HepG2 (cell line): ENCODE measurements around the gene FBXL13. TPM values are rescaled to one million over a fixed set of nuclear protein-coding genes. Genes with fewer than 3 reads are reported as not detected.

Experiments
- HIVEP1 ChIP-seq: sonication (generic); formaldehyde crosslinking; IDR thresholded peaks from 2 replicates; pipeline ENCODE4 v1.4.0; 2020; ENCODE audit warnings: mild to moderate bottlenecking, missing genetic modification reagents
- MIXL1 ChIP-seq: IDR thresholded peaks from 2 replicates; pipeline ENCODE4 v1.6.1; 2016
- NCOA2 ChIP-seq: sonication (generic); formaldehyde crosslinking; IDR thresholded peaks from 2 replicates; pipeline ENCODE4 v1.8.0; 2022; ENCODE audit warnings: inconsistent platforms
- POGZ ChIP-seq: sonication (generic); formaldehyde crosslinking; IDR thresholded peaks from 2 replicates; pipeline ENCODE4 v1.4.0; 2020; ENCODE audit warnings: mild to moderate bottlenecking, missing genetic modification reagents
- RBAK ChIP-seq: sonication (generic); formaldehyde crosslinking; IDR thresholded peaks from 2 replicates; pipeline ENCODE4 v1.5.1; 2020; ENCODE audit warnings: mild to moderate bottlenecking, missing genetic modification reagents
- SALL1 ChIP-seq: sonication (generic); formaldehyde crosslinking; IDR thresholded peaks from 2 replicates; pipeline ENCODE4 v1.8.0; 2022; ENCODE audit warnings: mild to moderate bottlenecking, missing genetic modification reagents
- SAP130 ChIP-seq: IDR thresholded peaks from 2 replicates; pipeline ENCODE4 v1.6.1; 2016; ENCODE audit warnings: low read depth
- SP4 ChIP-seq: sonication (generic); formaldehyde crosslinking; IDR thresholded peaks from 2 replicates; pipeline ENCODE4 v1.8.1; 2023; ENCODE audit warnings: mild to moderate bottlenecking, missing genetic modification reagents
- TEAD3 ChIP-seq: optimal IDR thresholded peaks from 2 replicates; pipeline ENCODE3; 2016; ENCODE audit warnings: borderline replicate concordance
- YEATS2 ChIP-seq: sonication (generic); formaldehyde crosslinking; IDR thresholded peaks from 2 replicates; pipeline ENCODE4 v1.4.0; 2020; ENCODE audit warnings: missing genetic modification reagents, borderline replicate concordance
- ZFX ChIP-seq: sonication (generic); formaldehyde crosslinking; IDR thresholded peaks from 2 replicates; pipeline ENCODE4 v1.4.0; 2020; ENCODE audit warnings: mild to moderate bottlenecking, low read depth, missing genetic modification reagents, moderate library complexity
- ZFY ChIP-seq: sonication (generic); formaldehyde crosslinking; IDR thresholded peaks from 2 replicates; pipeline ENCODE4 v1.4.0; 2020; ENCODE audit warnings: missing genetic modification reagents
- ZNF431 ChIP-seq: sonication (generic); formaldehyde crosslinking; IDR thresholded peaks from 2 replicates; pipeline ENCODE4 v1.9.0; 2022; ENCODE audit warnings: missing genetic modification reagents, low read depth, mild to moderate bottlenecking, borderline replicate concordance
- ZNF501 ChIP-seq: sonication (generic); formaldehyde crosslinking; IDR thresholded peaks from 2 replicates; pipeline ENCODE4 v1.5.1; 2020; ENCODE audit warnings: mild to moderate bottlenecking, moderate library complexity, missing genetic modification reagents
- ZNF547 ChIP-seq: sonication (generic); formaldehyde crosslinking; IDR thresholded peaks from 2 replicates; pipeline ENCODE4 v1.5.1; 2020; ENCODE audit warnings: mild to moderate bottlenecking, missing genetic modification reagents
- polyA plus RNA-seq, 8 experiments: library from polyadenylated mRNA; depleted of rRNA in 3 of 8; stranded (reverse) in 7 of 8; unstranded in 1 of 8; fragments of >200 nt; fragmentation: Illumina TruSeq in 4 of 8; extraction: Trizol in 4 of 8; gene quantifications; 2 replicates each; pipeline versions ENCODE4 v1.2.1 to v1.2.3, GENCODE V29; 2011 to 2016; ENCODE audit warnings: low read depth in 4 of 8, missing spikeins in 1 of 8, mixed read lengths in 1 of 8; ENCODE audit not compliant: insufficient read depth in 1 of 8
- total RNA-seq, 5 experiments: library from RNA; depleted of rRNA; stranded (reverse); fragments of >200 nt; fragmentation: Illumina TruSeq; extraction: Trizol; gene quantifications; 2 replicates each; pipeline ENCODE4 v1.2.3, GENCODE V29; 2016; ENCODE audit warnings: low read depth in 1 of 5
- TF ChIP-seq, protein P1 (sequence below): IDR thresholded peaks from 2 replicates; pipeline ENCODE4 v1.6.1; 2016; ENCODE audit warnings: low read depth
- TF ChIP-seq, protein P2 (sequence below): sonication (generic); formaldehyde crosslinking; IDR thresholded peaks from 2 replicates; pipeline ENCODE4 v1.4.0; 2020; ENCODE audit warnings: missing genetic modification reagents
- TF ChIP-seq, protein P3 (sequence below): IDR thresholded peaks from 2 replicates; pipeline ENCODE4 v1.6.1; 2016
- TF ChIP-seq, protein P4 (sequence below): sonication (generic); formaldehyde crosslinking; IDR thresholded peaks from 2 replicates; pipeline ENCODE4 v1.8.1; 2022; ENCODE audit warnings: low read depth, mild to moderate bottlenecking, missing genetic modification reagents
- TF ChIP-seq, protein P5 (sequence below): sonication (generic); formaldehyde crosslinking; IDR thresholded peaks from 2 replicates; pipeline ENCODE4 v1.4.0; 2020; ENCODE audit warnings: missing genetic modification reagents, low read depth, mild to moderate bottlenecking, borderline replicate concordance

Gene FBXL13
- total and polyA plus RNA-seq, 2 of the 13 experiments (the other 11 are each of a cell fraction or from before 2014, with no cell fraction given): 0.24 to 0.77 TPM

DNA sequence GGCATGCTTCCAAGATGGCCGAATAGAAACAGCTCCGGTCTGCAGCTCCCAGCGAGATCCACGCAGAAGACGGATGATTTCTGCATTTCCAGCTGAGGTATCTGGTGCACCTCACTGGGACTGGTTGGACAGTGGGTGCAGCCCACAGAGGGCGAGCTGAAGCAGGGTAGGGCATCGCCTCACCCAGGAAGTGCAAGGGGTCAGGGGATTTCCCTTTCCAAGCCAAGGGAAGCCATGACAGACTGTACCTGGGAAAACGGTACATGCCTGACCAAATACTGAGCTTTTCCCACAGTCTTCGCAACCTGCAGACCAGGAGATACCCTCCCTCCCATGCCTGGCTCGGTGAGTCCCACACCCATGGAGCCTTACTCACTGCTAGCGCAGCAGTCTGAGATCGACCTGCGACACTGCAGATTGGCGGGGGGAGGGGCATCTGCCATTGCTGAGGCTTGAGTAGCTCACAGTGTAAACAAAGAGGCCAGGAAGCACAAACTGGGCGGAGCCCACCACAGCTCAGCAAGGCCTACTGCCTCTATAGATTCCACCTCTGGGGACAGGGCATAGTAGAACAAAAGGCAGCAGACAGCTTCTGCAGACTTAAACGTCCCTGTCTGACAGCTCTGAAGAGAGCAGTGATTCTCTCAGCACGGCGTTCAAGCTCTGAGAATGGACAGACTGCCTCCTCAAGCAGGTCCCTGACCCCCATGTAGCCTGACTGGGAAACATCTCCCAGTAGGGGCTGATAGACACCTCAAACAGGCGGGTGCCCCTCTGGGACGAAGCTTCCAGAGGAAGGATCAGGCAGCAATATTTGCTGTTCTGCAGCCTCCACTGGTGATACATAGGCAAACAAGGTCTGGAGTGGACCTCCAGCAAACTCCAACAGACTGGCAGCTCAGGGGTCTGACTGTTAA, 36.5 kb downstream of the FBXL13 start (continued):
- TF ChIP-seq POGZ (CRISPR knock-in tag) (peak; percentile 90), SAP130 (CRISPR knock-in tag) (peak; percentile 67), SALL1 (peak; percentile 88), ZNF501 (CRISPR knock-in tag) (peak; percentile 57; the same call in 1 of the 2 replicates), TEAD3 (CRISPR knock-in tag) (peak; percentile 33), MIXL1 (peak; percentile 15; the same call in 1 of the 2 replicates), RBAK (CRISPR knock-in tag) (peak; percentile 61; the same call in 1 of the 2 replicates), HIVEP1 (peak; percentile 55; the same call in 1 of the 2 replicates), SP4 (0 out of 2 replicates have a peak, but pooled peaks have one; percentile 43), ZNF547 (peak; percentile 53; the same call in 1 of the 2 replicates), ZFX (peak; percentile 82), YEATS2 (peak; percentile 64; the same call in 1 of the 2 replicates), ZNF431 (0 out of 2 replicates have a peak, but pooled peaks have one; percentile 29), NCOA2 (0 out of 2 replicates have a peak, but pooled peaks have one; percentile 13), ZFY (CRISPR knock-in tag) (peak; percentile 73)
- TF ChIP-seq, protein P1, sequence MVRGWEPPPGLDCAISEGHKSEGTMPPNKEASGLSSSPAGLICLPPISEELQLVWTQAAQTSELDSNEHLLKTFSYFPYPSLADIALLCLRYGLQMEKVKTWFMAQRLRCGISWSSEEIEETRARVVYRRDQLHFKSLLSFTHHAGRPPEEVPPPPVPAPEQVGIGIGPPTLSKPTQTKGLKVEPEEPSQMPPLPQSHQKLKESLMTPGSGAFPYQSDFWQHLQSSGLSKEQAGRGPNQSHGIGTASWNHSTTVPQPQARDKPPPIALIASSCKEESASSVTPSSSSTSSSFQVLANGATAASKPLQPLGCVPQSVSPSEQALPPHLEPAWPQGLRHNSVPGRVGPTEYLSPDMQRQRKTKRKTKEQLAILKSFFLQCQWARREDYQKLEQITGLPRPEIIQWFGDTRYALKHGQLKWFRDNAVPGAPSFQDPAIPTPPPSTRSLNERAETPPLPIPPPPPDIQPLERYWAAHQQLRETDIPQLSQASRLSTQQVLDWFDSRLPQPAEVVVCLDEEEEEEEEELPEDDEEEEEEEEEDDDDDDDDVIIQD (CRISPR knock-in tag): peak; percentile 78; the same call in 1 of the 2 replicates
- TF ChIP-seq, protein P2, sequence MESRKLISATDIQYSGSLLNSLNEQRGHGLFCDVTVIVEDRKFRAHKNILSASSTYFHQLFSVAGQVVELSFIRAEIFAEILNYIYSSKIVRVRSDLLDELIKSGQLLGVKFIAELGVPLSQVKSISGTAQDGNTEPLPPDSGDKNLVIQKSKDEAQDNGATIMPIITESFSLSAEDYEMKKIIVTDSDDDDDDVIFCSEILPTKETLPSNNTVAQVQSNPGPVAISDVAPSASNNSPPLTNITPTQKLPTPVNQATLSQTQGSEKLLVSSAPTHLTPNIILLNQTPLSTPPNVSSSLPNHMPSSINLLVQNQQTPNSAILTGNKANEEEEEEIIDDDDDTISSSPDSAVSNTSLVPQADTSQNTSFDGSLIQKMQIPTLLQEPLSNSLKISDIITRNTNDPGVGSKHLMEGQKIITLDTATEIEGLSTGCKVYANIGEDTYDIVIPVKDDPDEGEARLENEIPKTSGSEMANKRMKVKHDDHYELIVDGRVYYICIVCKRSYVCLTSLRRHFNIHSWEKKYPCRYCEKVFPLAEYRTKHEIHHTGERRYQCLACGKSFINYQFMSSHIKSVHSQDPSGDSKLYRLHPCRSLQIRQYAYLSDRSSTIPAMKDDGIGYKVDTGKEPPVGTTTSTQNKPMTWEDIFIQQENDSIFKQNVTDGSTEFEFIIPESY (CRISPR knock-in tag): 0 out of 2 replicates have a peak, but pooled peaks have one; percentile 5
- TF ChIP-seq, protein P3, sequence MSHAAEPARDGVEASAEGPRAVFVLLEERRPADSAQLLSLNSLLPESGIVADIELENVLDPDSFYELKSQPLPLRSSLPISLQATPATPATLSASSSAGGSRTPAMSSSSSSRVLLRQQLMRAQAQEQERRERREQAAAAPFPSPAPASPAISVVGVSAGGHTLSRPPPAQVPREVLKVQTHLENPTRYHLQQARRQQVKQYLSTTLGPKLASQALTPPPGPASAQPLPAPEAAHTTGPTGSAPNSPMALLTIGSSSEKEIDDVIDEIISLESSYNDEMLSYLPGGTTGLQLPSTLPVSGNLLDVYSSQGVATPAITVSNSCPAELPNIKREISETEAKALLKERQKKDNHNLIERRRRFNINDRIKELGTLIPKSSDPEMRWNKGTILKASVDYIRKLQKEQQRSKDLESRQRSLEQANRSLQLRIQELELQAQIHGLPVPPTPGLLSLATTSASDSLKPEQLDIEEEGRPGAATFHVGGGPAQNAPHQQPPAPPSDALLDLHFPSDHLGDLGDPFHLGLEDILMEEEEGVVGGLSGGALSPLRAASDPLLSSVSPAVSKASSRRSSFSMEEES (CRISPR knock-in tag): 0 out of 2 replicates have a peak, but pooled peaks have one; percentile 14
- TF ChIP-seq, protein P4, sequence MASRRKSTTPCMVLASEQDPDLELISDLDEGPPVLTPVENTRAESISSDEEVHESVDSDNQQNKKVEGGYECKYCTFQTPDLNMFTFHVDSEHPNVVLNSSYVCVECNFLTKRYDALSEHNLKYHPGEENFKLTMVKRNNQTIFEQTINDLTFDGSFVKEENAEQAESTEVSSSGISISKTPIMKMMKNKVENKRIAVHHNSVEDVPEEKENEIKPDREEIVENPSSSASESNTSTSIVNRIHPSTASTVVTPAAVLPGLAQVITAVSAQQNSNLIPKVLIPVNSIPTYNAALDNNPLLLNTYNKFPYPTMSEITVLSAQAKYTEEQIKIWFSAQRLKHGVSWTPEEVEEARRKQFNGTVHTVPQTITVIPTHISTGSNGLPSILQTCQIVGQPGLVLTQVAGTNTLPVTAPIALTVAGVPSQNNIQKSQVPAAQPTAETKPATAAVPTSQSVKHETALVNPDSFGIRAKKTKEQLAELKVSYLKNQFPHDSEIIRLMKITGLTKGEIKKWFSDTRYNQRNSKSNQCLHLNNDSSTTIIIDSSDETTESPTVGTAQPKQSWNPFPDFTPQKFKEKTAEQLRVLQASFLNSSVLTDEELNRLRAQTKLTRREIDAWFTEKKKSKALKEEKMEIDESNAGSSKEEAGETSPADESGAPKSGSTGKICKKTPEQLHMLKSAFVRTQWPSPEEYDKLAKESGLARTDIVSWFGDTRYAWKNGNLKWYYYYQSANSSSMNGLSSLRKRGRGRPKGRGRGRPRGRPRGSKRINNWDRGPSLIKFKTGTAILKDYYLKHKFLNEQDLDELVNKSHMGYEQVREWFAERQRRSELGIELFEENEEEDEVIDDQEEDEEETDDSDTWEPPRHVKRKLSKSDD (CRISPR knock-in tag): 0 out of 2 replicates have a peak, but pooled peaks have one; percentile 78
- TF ChIP-seq, protein P5, sequence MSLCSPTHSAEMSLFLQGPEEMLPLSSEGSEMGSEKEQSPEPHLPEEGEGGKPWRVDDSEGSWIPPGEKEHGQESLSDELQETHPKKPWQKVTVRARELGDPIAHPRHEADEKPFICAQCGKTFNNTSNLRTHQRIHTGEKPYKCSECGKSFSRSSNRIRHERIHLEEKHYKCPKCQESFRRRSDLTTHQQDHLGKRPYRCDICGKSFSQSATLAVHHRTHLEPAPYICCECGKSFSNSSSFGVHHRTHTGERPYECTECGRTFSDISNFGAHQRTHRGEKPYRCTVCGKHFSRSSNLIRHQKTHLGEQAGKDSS: peak; percentile 37; the same call in 1 of the 2 replicates
